Colon (tissue), 2 donors: Measurements from ENCODE around the gene KIFC3.

Experiments used
- FAIRE-seq: peaks from 2 replicates; lab custom pipeline; 2012; peaks lifted over from hg19 to GRCh38; lab: Jason Lieb, UNC
- donor health status: control.
- donor health status: control.

Gene KIFC3

DNA sequence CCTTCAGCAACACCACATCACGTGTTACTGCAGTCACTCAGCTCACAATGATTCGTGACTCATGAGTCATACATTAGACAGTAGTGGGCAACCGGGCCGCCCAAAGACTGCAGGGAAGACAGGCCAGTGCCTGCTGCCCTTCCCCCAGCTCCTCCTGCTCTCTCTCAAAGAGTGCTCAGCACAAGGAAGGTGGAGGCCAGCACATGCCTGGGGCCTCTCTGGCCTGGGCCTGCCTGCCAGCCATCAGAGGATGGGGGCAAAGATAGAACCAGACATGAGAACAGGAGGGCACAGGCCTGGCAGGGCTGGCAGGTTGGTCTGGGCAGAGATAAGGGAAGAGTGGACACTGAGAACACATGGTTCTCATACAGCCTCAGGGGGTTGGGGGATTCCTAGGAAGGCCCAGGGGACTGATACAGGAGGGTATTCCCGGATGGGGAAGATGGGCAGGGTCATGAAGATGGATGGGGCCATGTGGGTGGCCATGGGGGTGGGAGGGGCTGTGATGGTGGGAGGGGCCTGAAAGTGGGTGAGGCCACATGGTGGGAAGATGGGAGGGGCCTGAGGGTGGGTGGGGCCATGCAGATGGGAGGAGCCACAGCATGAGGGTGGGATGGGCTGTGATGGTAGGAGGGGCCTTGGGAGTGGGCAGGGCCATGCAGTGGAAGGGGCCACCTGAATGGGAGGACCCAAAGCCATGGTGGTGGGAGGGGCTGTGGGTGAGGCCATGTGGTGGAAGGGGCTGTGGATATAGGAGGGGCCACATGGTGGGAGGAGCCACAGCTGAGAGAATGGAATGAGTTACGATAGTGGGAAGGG is 37.7 kb downstream of the KIFC3 start:
- FAIRE-seq = no peak

DNA sequence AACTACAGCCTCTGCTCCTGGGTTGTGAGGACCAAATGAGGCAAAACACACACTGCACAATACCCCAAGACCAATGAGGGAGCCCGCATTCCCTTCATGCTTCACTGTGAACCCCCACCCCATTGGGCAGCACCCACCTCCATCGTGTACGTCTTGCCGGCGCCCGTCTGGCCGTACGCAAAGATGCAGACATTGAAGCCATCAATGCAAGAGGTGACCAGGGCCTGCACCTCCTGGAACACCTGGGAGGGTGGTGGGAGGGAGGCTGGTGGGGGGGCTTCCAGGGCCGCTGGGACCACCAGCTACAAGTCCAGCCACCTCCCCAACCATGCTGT is 38.3 kb downstream of the KIFC3 start:
- FAIRE-seq = no peak

GRCh38 chr16:57763285-57764005 is 38.8 kb downstream of the KIFC3 start:
- no peak for FAIRE-seq

GRCh38 chr16:57762365-57763040 is 39.8 kb downstream of the KIFC3 start:
- FAIRE-seq = no peak

GRCh38 chr16:57761957-57762356 is 40.3 kb downstream of the KIFC3 start:
- no peak for FAIRE-seq

DNA sequence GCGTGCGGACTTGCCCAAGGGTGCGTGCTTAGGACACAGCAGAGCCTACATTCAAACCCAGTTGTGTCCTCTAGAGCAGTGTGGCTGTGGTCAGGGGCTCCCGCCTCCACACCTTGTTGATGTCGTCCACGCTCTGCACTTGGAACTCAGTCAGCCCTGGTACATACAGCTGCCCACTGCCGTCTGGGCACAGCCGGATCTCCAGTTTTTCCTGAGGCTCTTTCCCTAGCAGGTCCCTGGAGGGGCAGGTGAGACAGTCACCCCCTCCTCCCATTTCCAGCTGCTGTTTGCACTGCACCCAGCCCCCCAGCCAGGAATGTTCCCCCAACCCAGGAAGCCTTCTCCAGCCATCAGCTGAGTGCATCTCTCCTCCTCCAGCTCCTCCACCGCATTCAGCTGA is 41.0 kb downstream of the KIFC3 start:
- FAIRE-seq = no peak

- no peak for FAIRE-seq
These were observed 41.7 kb downstream of the KIFC3 start for GRCh38 chr16:57760357-57761160.

DNA sequence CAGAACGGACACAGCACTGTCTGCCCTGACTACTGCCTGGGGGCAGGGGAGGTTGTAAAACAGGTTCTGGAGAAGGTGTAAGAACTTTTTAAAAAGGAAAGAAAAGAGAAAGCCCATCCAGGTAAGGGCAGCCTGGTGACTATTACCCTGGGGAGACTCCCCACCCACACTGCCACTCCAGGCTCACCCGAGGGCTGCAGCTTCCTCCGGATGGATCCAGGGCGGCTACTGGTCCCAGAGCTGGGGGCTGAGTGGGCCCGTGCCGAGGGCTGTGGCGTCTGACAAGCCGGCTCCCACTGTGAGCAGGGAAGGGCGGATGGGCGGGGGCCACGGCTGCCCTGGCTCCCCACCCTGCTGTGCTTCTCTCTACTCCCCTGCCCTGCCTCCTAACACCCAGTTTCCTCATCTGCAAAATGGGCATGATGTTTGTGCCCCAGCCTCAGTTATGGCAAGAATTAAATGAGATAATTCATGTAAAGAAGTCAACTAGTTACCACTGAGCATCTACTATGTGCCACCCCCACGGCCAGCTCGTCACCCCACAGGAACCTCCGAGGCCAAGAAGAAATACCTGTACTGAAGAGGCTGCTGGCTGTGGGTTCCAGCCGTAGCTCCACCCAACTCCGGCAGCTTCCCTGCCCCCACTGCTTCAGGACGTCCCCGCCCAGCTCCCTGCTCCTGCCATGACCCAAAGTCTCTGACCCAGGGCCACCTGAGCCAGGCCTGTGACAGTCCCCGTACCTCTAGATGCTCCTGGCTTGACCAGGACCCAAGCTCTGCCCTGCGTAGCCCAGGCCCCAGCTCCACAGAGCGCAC is 42.5 kb downstream of the KIFC3 start:
- FAIRE-seq = no peak

DNA sequence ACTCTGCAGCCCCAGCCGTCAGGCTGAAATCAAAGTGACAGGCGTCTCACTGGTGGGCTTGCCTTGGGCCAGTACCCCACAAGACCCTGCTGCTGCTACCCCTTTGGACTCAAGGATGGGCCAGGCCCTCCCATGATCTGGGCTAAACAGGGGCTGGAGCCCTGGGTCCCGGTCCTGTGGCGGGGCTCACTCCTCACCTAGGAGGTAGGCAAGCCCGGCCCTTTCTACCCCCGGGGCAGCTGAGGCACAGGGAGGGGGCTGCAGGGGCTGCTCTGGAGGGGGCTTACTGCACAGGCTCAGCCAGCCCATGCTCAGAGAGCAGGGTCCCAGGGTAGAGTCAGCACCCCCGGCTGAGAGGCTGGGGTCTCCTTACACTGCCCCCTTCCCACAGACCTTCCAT is 43.2 kb downstream of the KIFC3 start:
- FAIRE-seq = no peak

GRCh38 chr16:57758331-57759117 is 43.8 kb downstream of the KIFC3 start:
- FAIRE-seq = no peak

DNA sequence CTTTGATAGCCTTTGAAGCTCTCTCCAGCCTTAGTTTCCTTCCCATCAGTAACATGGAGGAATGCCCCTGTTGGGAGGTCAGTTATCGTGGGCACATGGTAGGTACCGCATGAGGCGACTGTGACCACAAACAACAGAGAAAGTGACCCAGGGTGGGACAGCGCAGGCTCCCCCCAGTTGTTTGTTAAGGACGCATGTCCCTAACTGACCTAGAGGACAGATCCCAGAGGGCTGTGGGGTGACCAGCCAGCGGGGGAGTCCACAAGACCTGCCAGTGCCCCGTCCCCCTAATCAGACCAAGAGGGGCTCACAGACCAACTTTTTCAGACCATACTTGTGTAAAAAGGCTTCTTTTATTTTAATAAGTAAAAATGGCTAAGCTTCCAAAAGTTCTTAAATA is 44.4 kb downstream of the KIFC3 start:
- FAIRE-seq = no peak

- FAIRE-seq = no peak
These were observed 44.9 kb downstream of the KIFC3 start for GRCh38 chr16:57757326-57757786.

DNA sequence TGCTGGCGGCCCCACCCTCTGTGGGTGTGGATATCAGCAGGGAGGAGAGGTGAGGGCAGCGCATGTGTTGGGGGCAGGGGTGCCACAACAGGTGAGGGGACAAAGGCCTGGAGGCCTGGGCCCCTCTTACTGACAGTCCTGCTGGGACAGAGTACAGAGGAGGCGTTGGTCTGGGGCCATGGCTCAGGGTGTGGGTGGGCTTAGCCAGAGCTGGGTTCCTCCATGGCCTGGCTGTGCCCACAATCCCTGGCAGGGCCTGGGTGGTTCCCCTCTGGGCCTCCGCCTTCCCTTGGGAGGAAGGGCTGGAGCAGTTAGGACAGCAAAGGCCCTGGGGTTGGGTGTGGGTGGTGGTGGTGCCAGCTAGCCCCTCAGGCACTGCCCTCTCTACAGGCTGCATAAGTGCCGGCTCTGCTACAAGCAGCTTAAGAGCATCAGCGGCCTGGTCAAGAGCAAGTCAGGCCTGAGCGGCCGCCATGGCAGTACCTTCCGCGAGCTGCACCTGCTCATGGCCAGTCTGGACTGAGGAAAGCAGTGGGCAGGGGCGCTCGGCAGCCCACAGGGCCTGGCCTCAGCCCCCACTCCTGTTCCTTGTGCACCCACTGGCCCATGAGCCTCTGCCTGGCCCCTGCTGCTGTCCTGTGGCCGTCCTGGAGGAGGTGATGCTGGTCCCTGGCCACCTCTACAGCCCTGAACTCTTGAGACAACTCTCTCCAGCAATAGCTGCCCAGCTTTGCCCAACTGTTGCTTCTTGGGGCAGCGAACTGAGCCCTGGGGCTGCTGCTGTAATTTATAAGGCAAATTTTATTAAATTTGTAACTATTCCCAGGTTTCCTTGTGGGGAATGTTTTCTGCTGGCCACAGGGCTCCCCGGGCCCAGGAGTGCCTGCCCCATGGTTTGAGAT is 45.6 kb downstream of the KIFC3 start:
- FAIRE-seq = no peak

GRCh38 chr16:57755726-57756423 is 46.4 kb downstream of the KIFC3 start:
- no peak for FAIRE-seq

GRCh38 chr16:57755061-57755684 is 47.1 kb downstream of the KIFC3 start:
- no peak for FAIRE-seq

DNA sequence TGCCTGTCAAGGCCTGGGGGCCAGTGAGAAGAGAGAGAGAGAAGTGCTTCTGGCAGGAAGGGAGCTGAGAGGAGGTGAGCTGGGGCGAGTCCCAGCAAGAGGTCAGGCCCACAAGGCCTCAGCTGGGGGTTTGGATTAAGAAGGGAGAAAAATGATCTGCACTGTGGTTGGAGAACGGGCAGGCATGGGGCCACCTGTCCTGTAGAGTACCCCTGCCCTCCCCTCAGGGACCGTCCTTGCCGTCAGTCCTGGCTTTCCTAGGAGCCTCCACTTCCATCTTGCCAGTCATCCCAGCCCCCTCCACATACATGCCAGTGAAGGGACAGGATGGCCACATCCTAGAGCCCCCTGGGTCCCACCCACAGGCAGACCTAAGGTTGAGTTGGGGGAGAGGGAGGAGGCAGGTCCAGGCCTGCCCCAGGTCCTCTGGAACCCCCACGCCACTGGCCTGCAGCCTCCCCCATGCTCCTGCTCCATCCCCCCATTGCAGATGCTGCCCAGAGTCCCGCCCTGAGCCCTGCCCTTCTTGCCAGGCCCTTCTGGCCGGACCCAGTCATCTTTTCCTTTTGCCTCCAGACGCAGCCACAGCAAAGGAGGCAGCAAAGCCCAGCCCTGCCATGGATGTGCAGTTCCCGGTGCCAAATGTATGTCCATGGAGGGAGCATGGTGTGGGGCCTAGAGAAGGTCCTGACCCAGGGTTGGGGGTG is 47.8 kb downstream of the KIFC3 start:
- no peak for FAIRE-seq

GRCh38 chr16:57753448-57754353 is 48.6 kb downstream of the KIFC3 start:
- no peak for FAIRE-seq
